Uterus (tissue), 2 donors: ENCODE results near the gene NTPCR.

Experiments used
- POLR2A ChIP-seq, 2 donors: fragments of 450-650 bp; IDR thresholded peaks; one replicate each; pipeline ENCODE4 v1.6.1; 2016; ENCODE audit warnings: antibody characterized with exemption in 2 of 2, mild to moderate bottlenecking in 1 of 2, moderate library complexity in 1 of 2
- TF ChIP-seq, protein P1 (sequence below), 4 experiments: fragments of 200-600 bp in 2 of 4; fragments of 450-650 bp in 2 of 4; sonication (generic) in 2 of 4; IDR thresholded peaks; one replicate each; pipeline ENCODE4 v1.5.1; 2016 to 2019; ENCODE audit warnings: antibody characterized with exemption in 4 of 4, mild to moderate bottlenecking in 2 of 4, moderate library complexity in 1 of 4

DNA sequence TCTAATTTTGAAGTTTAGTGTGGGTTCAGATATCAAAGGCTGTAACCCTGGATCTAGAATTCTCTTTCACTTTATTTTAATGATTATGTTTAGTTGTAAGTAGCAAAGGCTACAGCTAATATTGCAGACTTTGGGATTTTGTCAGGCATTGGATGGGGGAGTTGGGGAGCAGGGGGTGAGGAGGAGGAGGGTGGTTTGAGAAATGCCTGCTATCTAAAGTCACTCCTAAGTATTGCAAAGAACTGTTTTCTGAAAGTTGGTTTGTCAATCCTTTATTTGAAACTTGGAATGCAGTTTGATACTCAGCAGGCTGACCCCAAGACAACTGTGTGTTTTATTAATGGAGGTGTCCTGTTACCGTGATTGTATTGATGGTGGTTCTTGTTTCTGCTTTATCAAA, 1.2 kb downstream of the NTPCR start:
- TF ChIP-seq, protein P1, sequence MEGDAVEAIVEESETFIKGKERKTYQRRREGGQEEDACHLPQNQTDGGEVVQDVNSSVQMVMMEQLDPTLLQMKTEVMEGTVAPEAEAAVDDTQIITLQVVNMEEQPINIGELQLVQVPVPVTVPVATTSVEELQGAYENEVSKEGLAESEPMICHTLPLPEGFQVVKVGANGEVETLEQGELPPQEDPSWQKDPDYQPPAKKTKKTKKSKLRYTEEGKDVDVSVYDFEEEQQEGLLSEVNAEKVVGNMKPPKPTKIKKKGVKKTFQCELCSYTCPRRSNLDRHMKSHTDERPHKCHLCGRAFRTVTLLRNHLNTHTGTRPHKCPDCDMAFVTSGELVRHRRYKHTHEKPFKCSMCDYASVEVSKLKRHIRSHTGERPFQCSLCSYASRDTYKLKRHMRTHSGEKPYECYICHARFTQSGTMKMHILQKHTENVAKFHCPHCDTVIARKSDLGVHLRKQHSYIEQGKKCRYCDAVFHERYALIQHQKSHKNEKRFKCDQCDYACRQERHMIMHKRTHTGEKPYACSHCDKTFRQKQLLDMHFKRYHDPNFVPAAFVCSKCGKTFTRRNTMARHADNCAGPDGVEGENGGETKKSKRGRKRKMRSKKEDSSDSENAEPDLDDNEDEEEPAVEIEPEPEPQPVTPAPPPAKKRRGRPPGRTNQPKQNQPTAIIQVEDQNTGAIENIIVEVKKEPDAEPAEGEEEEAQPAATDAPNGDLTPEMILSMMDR (IDR thresholded peaks at IDR 0.05): no peak
- TF ChIP-seq POLR2A (IDR thresholded peaks at IDR 0.05): no peak
